Colon (tissue), 2 donors: Measurements from ENCODE around the gene COPB2.

Source experiments
- FAIRE-seq: peaks from 2 replicates; lab custom pipeline; 2012; peaks lifted over from hg19 to GRCh38; lab: Jason Lieb, UNC
- donor health status: control.
- donor health status: control.

COPB2 gene

DNA sequence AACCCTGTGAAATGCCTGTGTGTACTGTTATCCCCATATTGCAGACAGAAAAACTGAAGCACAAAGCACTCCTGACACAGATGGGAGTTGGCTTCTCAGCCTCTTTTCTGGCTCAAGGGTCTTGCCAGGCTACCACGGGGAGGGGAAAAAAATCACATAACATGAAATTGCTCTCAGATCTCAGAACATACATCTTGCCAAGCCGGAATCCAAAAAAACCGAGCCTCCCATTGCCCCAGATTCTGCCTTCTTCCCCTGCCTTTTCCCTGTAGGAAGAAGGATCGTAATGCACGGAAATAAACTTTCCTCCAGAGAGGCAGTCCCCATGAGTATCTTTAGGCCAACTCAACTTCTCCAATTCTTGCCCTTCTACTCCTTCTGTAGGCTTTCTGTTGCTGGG, 62.2 kb downstream of the COPB2 start:
- no peak for FAIRE-seq

DNA sequence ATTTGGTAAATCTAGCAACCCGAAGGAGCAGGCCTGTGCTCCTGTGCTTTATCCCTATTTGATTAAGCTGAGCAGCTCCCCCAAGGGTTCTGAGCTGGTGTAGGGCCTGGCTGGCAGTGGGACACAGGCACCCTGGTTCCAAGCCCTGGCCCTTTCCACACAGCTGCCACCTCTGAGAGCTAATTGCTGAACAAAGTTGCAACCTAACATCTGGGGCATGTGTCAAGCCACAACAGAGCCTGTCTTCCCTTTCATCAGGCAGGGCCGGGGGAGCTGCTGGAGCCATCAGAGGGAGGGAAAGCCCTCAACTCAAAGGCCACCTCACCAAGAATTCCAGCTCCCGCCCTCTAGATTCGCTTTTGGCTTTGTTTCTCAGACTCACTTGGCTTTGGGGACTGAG, 62.7 kb downstream of the COPB2 start:
- no peak for FAIRE-seq

DNA sequence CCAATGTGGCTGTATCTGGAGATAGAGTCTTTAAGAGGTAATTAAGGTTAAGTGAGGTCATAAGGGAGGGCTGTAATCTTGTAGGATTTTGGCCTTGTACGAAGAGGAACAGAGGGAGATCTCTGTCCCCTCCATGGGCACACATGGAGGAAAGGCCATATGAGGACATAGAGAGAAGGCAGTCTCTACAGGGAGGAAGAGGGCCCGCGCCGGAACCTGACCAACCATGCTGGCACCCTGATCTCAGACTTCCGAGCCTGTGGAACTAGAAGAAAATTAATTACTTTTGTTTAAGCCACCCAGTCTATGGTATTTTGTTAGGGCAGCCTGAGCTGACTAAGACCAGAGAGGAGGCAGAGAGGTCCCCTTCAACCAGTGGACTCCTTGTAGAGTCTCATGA, 63.3 kb downstream of the COPB2 start:
- no peak for FAIRE-seq

DNA sequence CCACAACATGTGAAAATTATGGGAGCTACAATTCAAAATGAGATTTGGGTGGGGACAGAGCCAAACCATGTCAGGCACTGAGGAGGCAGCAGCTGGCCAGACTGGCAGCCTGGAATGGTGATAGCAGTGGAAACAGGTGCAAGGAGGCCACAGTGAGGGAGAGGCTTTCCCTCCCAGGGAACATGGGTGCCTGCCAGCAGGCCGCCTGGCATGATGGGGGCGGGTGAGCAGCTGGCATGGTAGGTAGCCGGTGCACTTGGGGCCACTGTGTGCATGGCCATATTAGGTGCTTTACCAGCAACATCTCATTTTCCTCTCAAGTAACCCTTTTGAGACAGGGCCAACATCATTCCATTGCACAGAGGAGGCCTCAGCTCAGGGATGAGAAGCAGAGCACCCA, 63.9 kb downstream of the COPB2 start:
- FAIRE-seq = no peak

DNA sequence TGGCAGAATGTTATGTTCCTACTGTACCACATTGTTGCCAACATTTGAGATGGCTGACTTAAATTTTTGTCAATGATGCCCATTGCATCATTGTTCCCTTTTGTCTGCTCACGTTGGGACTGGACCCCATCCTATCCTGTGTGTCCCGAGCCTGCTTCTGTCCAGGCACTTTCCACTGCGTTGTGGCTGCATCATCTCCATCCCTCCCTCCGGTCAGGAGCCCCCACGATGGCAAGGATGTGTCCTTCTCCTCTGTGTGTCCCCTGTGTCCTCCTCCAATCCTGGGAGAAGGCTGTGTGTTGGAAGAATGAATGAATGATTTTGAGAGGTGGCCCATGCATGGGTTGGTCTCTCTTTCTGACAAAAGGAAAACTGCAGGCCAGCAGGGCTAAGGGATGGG, 65.0 kb downstream of the COPB2 start:
- FAIRE-seq = no peak

DNA sequence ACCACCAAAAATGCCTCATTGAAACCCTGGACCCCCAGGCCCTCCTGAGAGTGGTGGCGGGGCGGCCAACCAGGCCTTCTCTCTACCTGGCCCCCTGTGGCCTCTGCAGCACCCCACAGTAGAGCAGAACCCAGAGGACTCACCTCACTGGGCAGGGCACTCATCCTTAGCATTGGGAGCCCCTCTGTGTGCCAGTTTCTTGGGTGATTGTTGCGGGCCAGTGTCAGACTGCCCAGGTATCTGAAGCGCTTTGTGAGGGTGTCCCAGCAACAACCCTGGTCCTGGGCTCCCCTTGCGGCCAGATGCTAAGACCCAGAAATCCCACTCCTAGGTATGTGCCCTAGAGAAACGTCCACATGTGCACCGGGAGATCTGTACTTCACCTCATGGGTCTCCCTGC, 66.3 kb downstream of the COPB2 start:
- no peak for FAIRE-seq

DNA sequence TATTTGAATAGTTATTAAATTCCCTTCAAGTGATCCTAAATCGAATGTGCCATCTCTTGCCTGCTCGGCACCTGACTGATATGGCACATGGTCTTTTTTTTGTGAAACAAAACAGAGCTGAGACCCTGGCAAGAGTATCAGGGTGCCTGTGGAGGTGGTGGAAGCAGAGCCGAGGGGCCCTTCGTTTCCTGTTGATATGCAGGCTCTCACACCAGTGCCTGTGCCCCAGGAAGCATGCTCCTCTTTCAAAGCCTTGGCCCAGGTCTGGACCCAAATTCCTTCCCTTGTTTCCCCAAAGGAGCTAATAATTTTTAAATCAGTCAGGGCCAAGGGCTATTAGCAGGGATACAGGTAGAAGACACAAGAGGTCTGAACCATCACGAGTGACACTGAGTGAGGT, 67.1 kb downstream of the COPB2 start:
- no peak for FAIRE-seq

DNA sequence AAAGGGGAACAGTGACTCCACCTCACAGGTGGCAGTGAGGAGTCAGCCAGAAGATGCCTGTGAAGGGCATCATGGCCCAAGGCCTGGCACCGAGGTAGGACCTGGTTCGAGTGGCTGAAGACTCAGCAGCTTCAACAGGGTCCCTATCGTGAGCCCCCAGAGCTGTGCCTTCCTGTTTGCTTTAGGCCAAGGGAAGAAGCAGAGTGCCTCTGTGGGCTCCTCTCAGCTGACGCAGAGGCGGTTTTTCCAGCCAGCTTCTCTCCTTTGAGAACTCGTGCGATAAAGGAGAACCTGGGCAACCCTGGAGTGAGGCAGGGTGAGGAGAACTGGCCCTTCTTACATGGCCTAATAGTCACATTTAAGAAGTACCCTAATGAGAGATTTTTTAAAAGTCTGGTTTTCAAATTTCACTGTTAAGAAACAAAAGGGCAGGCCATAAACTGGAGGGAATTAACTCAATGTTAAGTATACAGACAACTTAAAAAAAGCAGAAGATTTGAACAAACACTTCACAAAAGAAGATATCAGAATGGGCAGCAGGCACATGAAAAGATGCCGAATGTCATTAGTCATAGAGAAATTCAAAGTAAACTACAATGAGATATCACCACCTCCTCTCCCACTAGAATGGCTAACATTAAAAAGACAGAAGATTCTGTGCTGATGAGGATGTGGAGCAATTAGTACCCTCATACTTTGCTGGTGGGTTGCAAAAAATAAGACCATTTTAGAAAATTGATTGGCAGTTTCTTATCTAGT, 68.7 kb downstream of the COPB2 start:
- no peak for FAIRE-seq

DNA sequence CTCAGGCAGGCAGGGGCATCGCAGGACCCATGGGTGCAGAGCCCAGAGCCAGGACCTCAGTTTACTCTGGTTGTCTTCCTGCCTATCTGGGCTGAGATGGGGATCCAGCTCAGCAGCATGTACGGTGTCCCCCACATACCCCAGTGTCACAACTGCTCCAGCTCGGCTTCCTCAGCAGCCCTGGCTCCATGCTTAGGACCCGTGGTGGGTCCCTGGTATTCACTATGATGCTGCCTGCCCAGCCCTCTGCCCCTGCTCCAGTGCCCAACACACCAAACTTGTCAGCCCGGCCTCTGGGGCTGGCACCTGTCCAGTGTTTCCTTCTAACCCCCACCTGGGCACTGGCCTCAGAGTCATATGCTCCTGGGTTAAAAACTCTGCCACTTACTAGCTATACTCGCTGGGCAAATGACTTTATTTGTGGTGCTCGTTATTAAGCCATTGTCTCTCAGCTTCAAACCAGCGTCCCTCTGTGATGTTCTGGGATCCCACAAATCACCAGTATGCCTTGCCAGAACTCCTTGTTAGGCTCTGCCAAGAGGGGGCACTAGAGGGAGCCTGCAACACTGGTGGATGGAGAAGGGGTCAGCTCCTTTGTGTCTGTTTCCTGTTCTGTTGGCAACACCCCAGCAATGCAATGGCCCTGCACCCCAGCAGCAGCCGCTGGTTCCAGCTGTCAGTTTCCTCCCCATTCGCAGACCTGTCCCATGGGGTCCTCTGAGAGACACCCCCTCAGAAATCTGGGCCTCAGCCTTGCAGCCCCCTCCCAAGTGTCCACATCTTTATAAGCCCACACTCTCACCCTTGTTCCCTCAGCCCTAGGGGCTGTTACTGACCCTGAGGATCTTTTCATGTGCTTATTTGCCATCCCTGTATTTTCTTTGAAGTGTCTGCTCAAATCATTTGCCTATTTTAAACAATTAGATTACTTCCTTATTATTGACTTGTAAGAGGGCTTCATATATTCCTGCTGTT, 69.7 kb downstream of the COPB2 start:
- no peak for FAIRE-seq

DNA sequence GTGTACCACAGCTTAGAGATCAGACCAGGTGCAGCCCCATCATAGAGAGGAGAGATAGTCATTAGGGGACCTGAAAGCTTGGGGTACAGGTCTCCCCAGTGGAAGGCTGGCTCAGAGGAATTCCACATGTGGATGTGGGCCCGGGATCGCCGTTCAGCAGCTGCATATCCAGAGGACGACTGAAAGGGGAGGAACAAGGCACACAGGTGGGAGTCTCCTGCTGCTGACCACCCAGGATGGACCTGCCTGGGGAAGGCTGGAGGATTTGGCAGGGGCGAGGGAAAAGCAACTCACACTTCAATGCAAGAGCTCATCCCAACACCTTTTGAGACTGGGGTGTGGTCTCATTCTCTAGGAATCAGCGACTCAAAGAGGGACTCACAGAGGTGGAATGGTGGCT, 70.6 kb downstream of the COPB2 start:
- FAIRE-seq = no peak

DNA sequence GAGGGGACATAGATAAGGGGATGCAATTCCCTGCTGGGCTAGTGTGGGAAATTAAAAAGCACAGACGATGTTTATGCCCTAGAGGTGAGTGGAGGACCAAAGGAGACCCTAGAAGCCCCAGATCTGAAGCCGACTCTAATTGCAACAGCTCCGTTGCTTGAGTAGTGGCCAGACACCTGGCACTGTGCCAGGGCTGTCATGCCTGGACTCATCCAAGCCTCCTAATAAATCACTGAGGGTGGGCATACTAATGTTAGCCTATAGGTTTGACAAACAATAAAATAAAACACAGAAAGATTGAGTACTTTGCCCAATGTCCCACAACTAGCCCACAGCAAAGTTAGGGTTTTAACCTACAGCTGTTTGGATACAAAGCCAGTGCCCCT, 71.0 kb downstream of the COPB2 start:
- no peak for FAIRE-seq

DNA sequence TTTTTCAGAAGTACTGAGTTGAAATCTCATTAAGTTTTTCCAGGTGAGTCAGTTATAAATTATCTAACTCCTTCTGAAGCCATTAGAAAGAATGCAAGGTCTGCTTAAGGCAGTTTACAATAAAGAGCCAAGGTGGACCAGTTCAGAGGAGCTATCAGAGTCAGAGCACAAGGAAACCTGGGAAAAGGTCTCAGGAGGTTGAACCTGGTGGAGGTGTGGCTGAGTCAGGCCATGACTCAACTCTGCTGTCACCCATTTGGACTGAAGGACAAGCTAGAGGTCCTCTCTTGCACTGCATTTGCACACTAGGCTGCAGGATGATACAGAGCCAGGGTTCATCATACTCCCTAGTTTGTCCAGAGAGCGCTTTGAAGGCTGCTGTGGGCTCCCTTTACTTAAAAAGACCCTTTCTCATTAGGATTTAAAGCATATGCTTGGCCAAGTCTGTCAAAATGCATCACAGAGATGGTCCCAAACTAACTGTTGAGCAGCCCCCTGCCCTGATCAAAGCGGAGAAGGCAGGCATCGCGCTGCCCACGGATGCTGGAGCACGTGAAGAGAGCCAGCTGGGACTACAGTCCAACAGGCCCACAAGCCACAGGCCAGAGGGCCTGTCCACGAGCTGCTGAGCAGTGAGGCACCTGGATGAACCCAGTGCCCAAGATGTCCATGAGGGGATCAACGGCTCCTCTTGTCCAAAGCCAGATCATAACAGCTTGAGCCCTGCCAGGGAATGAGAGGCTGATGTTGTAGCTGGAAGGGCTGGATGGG, 71.6 kb downstream of the COPB2 start:
- FAIRE-seq = no peak

DNA sequence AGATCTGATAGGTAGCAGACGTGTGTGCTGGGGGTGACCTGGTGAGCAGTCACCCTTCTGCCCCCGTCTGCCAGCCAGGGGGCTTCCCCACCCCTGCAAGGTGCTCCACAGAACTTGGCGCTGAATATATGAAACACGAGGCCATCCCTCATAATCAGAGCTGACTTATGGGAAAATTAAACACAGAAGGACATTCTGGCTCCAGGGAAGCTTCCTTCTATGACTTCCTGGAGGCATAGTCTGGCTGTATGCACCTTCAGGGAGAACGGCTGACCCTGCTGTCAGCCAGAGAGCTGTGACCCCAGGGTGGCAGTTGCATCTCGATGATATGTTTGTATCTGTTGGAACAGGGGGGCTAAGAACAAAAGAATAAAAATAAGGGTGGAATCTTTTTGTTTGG, 72.2 kb downstream of the COPB2 start:
- FAIRE-seq = no peak

DNA sequence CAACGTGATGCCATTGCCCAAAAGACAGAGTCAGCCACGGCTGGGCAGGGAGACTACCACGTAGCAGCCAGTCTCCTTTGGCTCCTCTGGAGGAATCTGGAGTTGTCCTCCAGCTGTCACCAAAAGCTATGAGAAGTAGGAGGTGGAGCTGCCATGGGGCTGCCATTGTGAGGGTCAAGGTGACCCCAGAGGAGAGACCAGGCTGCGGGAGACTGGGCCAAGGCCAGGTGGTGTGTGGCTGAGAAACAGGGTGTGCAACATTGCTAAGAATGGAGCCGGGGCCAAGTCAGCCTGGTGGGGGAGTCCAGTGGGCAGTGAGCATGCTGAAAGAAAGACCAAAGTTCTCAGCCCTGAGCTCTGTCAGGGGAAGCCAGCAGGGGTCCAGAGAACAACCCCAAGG, 75.5 kb downstream of the COPB2 start:
- FAIRE-seq = no peak

DNA sequence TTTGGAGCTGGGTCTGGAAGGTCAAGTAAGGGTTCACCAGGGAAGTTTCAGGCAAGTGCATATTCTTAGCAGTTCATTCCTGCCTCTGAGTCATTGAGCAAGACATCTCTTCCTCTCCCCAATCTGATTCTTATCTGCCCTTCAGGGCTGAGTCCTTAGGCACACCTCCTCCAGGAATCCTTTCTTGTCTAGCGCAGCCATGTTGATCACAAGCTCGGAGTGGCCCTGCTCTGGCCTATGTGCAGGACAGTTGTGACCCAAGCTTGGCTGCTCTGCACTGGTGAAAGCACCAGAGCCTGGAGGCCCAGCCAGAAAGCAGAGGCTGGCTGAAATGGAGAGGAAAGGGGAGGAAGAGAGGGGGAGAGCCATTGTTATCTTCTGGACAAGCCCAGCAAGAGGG, 76.5 kb downstream of the COPB2 start:
- no peak for FAIRE-seq

DNA sequence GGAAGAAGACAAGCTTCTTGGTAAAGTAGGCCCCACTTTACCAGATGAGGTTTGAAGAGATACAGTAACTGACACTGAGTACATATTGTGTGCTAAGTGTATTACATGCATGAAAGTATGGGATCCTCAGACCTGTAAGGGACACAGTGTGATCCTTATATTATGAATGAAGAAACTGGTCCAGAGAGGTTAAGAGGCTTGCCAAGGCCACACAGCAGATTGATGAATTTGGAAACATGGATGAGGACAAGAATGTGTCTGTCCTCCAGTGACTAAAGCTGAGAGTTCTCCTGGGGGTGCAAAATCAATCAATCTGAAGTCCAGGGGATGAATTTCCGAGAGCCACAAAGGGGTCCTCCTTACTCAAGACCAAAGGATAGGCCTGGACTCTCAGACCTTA, 77.0 kb downstream of the COPB2 start:
- no peak for FAIRE-seq

DNA sequence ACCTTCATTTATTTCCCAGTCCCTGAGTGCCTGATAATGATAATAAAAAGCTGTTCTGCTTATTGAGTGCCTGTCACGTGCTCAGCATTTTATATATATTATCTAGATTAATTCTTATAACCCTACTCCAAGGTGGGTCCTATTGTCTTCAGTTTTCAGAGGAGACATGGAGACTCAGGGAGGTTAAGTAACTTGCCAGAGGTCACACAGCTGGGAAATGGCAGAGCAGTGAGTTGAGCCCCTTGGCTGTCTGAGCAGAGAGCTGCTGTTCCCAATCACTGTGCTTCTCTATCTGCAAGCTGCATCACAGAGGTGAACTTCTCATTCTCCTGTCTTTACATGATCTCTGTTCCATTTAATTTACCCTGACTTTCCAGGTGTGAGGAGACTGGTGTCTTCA, 77.9 kb downstream of the COPB2 start:
- no peak for FAIRE-seq

DNA sequence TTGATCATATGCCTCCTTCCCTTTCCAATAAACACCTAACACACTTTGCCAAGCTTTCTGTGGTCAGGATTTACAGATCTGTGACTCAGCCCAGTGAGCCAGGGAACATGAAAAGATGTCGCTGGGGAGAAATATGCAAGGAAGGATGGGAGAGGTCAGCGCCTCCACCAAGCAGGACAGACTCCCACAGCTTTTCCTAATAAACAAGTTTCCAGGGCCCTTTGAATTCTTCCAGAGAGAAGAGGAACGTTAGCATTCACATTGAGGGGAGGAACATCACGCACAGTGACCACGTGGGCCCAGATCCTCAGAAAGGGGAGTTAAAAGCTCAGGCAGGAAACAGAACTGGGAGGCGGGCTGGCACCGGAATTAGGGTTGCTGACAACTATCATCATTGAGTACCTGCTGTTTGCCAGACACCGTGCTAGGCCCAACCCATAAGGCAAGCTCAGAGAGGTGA, 78.9 kb downstream of the COPB2 start:
- no peak for FAIRE-seq

DNA sequence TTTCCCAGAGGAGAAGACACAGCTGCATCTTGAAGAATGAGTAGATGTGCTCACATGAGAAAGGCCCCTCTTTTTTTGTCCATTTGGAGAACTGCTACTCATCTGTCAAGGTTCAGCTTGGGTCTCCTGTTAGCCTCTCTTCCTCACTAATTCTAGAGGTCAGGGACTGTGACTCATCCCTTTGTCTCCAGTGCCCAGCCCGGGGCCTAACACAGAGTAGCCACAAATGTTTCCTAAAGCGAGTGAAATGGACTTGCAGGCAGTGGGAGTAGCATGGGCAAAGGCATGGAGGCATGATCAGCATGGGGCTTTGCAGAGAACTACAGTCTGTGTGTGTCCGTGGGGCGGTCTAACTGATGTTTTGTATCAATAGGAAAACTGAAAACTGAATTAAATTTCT, 79.6 kb downstream of the COPB2 start:
- no peak for FAIRE-seq

DNA sequence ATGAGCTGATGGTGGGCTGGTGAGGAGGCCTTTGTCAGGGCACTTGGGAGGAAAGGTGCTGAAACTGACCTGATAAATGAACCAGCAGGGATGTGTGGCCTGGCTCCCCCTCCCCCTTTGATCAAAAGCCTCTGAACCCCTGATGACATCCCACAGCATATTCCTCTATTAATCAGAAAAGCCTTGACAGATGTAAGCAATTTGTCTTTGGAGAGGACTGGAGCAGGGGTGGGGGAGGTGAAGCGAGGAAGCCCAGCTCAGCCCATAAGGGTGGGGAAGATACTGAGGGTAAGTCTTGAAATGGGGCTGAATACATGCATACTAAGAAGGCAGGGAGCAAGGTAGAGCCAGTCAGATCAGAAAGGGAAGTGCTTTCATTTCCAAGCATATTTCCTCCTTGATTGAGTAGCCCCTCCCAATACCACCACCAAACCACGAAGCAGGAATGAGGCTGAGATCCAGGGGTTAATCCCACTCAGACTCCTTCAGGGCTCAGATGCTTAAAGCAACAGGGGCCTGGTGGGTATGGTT, 80.3 kb downstream of the COPB2 start:
- no peak for FAIRE-seq

DNA sequence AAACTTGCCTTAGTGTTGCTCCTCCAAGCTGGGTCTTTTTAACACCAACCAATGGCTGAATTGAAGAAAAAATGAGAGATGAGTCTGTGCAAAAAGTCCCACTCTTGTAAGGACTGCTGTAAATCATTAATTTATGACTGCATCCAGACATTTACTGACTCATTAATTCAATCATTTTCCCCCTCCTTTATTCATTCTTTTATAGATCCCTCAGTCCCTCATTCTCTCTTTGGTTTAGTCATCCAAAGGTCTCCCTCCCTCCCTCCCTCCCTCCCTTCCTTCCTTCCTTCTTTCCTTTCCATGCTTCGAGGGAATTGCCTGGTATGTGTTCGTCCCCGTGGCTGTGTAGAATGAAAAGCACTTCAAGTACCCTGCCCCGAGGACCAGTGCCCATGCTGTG, 80.9 kb downstream of the COPB2 start:
- FAIRE-seq = no peak
